HFF-Myc (cell line): ENCODE measurements around the gene PLEKHH3.
"Not testable (repeated sequence)": the region's sequence is repeated elsewhere in the genome, so short reads cannot be mapped to it uniquely, and the experiment has no call there.

Source experiments
- DNase-seq: peaks from one replicate; pipeline ENCODE4 v3.0.0-alpha.2; 2011; ENCODE audit warnings: low read depth; ENCODE audit errors: extremely low read depth
- H3K4me3 ChIP-seq: replicated peaks from 2 replicates; pipeline ENCODE4 v1.5.1; 2011; ENCODE audit warnings: low read depth, mild to moderate bottlenecking, control low read depth, low read length
- CTCF ChIP-seq: IDR thresholded peaks from 2 replicates; pipeline ENCODE4 v1.5.1; 2012; ENCODE audit warnings: mild to moderate bottlenecking, low read depth, low read length, control low read depth; ENCODE audit errors: missing control alignments

Gene PLEKHH3

GRCh38 chr17:42665581-42666001 lies 11.2 kb downstream of the PLEKHH3 start:
- no peak for DNase-seq
- H3K4me3 ChIP-seq = no peak overlapping the region
- no peak for TF ChIP-seq CTCF

GRCh38 chr17:42660692-42661345 lies 16.0 kb downstream of the PLEKHH3 start:
- no peak for TF ChIP-seq CTCF
- no peak for DNase-seq
- peak overlapping the region; percentile 6 for H3K4me3 ChIP-seq

GRCh38 chr17:42659932-42660274 lies 16.9 kb downstream of the PLEKHH3 start:
- peak overlapping the region; percentile 68 for H3K4me3 ChIP-seq
- DNase-seq = not testable (repeated sequence)

- H3K4me3 ChIP-seq = peak within 1 kb of the TSS; percentile 68
- DNase-seq = no peak
- TF ChIP-seq CTCF = no peak
Observed at GRCh38 chr17:42659079-42659931, 17.5 kb downstream of the PLEKHH3 start, which contains the start of gene TUBG2. Gene TUBG2, plus strand, starts transcription at chr17:42659284. Its CDS starts 220 bp downstream, at chr17:42659504.

GRCh38 chr17:42657824-42658588 lies 18.8 kb downstream of the PLEKHH3 start:
- no peak for DNase-seq
- no peak overlapping the region for H3K4me3 ChIP-seq
- no peak for TF ChIP-seq CTCF

- DNase-seq = no peak
- no peak overlapping the region for H3K4me3 ChIP-seq
- no peak for TF ChIP-seq CTCF
Observed at GRCh38 chr17:42655528-42655927, 21.3 kb downstream of the PLEKHH3 start.
